HG03066 (cell line): ENCODE measurements around the gene RANGAP1.

Source experiments
- ATAC-seq: cut with Tn5 transposase; IDR thresholded peaks from one replicate; pipeline ENCODE4 v1.9.1; 2021; ENCODE audit warnings: low read depth; ENCODE audit not compliant: unreplicated experiment

RANGAP1 gene

DNA sequence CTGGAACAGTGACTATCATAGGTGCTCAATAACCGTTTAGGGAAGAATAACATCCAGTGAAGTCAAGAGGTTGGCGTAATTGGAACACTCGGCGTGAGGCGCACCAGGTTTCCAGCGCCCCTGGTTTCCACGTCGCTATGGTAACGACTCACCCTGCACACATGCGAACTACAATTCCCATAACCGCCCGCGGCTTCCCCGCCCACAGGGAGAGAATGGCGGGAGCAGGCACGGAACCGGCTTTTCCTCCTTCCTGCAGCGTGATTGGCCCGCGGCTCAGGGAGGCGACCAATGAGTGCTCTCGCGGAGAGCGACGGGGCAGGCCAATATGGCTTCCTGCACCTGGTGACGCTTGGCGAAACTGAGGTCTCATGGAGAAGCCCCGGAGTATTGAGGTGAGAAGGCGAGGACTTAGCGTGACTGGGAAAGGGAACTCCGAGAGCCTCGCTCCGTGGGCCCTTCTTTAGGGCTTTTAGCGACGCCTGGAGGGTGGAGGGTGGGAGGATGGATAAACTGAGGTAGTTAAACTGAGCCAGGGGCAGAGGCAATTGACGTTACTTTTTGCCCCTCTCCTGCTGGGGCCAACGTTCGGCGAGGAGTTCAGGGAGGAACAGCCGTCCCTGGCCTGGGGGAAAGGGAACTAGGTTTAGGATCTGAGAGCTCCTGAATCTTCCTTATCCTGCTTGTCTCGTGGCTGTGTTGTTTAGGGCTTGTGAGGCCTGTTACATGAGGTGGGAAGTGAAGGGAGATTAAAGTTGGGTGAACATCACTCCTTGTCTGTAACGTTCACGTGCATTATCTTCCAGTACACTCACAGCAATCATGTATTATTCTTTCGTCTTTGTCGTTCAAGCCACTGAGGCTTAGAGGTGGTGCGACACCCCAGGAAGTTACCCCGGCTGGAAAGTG is 80.7 kb downstream of the RANGAP1 start, which contains the start of gene L3MBTL2:
Gene L3MBTL2, plus strand, starts transcription at position 321 of the 909 bp plus-strand sequence. Its CDS starts 51 bp downstream, at position 372.
- ATAC-seq, result peak; percentile 99

GRCh38 chr22:41204066-41204465 is 81.9 kb downstream of the RANGAP1 start:
- ATAC-seq, result no peak

DNA sequence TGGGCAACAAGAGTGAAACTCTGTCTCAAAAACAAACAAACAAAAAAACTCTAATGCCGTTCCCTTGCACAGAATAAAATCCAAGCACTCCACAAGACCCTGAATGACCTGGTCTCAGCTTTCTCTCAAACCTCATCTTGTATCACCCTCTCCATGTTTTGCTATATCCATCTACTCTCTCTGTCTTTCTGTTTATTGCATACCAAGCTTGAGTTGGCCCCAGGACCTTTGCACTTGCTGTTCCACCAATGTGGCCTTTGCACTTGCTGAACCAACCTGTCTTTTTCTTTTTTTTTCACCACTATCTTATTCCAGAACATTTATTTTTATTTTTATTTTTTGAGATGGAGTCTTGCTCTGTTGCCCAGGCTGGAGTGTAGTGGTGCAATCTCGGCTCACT is 82.9 kb downstream of the RANGAP1 start:
- no peak for ATAC-seq

DNA sequence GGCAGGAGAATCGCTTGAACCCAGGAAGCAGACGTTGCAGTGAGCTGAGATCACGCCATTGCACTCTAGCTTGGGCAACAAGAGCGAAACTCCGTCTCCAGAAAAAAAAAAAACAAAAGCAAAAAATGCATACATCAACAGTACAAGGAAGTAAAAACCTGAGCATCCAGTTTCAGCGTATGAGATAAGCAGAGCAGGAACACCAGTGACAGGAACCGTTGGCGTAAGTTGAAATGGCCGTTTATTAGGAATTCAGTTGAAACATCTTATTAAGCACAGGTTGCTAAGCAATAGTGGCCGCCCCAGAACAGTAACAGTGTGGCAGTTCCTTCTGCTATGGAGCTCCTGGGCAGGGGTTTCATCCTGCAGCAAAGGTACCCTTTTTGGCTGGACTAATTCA is 84.8 kb downstream of the RANGAP1 start:
- no peak for ATAC-seq

GRCh38 chr22:41198027-41198580 is 87.9 kb downstream of the RANGAP1 start:
- no peak for ATAC-seq

DNA sequence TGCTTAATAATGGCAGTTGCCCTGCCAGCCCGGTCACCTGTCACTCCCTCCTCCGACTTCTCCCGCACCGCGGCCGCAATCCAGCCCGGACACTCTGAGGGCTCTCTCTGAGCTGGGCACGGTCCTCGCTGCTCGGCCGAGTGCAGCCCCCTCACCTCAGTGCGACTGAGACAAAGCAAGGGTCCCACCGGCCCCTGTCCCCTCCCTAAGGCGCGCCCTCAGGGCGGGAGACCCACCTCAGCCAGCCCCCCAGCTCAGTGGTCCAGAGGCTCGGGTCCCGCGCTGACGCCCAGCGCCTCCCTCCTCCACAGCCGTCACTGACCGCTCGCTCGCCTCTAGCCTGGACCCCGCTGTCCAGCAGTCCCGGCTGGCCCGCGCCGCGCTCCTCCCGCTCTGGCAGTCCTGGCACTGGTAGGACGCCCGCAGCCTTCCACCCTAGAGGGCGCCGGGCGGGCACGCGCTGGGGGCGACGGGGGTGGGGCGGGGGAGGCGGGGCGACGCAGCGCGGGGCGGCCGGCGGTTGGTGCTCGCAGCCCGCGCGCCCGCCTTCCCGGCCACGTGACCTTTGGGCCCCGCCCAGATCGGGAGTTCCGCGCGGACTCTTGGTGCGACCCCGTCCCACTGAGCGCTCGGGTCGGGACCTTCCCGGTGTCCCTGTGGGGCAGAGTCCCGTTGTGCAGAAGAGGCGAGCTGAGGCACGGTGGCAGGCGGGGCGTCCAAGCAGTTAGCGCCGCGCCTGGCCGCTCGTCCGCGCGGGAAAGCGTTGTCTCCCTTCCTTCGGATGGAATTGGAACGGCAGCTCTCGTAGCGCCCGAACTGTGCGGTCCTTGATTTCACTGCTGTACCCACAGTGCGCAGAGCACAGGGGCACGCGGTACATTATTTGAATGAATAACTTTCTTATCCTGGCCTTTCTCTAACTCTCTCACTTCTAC is 88.7 kb downstream of the RANGAP1 start:
- ATAC-seq, result peak; percentile 74
